ENCODE data around the gene RPTOR.
"Not testable (repeated sequence)": the region's sequence is repeated elsewhere in the genome, so short reads cannot be mapped to it uniquely, and the experiment has no call there.

Gene RPTOR

GRCh38 chr17:80574496-80574895 lies 29.9 kb downstream of the RPTOR start:
- in situ Hi-C loops (cut with MboI; ENCODE audit: low sequenced_read_pairs, unreplicated experiment): loop anchor here (10.0 kb wide), 1 partner anchor 400 kb away; no protein-coding TSS in a partner anchor
- no peak for TF ChIP-seq CTCF (IDR thresholded peaks at IDR 0.05; ENCODE audit: borderline replicate concordance, control extremely low read depth, extremely low read depth, insufficient read depth, missing control alignments)
- DNase-seq (ENCODE audit: low spot score): no peak

GRCh38 chr17:80575057-80575875 lies 30.6 kb downstream of the RPTOR start:
- in situ Hi-C loops (cut with MboI; ENCODE audit: low sequenced_read_pairs, unreplicated experiment): loop anchor here (10.0 kb wide), 1 partner anchor 400 kb away; no protein-coding TSS in a partner anchor
- peak; percentile 100 for TF ChIP-seq CTCF (IDR thresholded peaks at IDR 0.05; ENCODE audit: borderline replicate concordance, control extremely low read depth, extremely low read depth, insufficient read depth, missing control alignments)
- peak; percentile 93 for DNase-seq (ENCODE audit: low spot score)

GRCh38 chr17:80577876-80578570 lies 33.4 kb downstream of the RPTOR start:
- in situ Hi-C loops (cut with MboI; ENCODE audit: low sequenced_read_pairs, unreplicated experiment): loop anchor here (10.0 kb wide), 1 partner anchor 397 kb away; no protein-coding TSS in a partner anchor
- DNase-seq (ENCODE audit: low spot score): no peak
- TF ChIP-seq CTCF (IDR thresholded peaks at IDR 0.05; ENCODE audit: borderline replicate concordance, control extremely low read depth, extremely low read depth, insufficient read depth, missing control alignments): no peak

- in situ Hi-C loops (cut with MboI; ENCODE audit: low sequenced_read_pairs, unreplicated experiment): loop anchor here (10.0 kb wide), 1 partner anchor 396 kb away; no protein-coding TSS in a partner anchor
- DNase-seq (ENCODE audit: low spot score): not testable (repeated sequence)
Observed at GRCh38 chr17:80578668-80579388, 34.2 kb downstream of the RPTOR start.

- DNase-seq (ENCODE audit: low spot score): no peak
- in situ Hi-C loops (cut with MboI; ENCODE audit: low sequenced_read_pairs, unreplicated experiment): no loop called here
- TF ChIP-seq CTCF (IDR thresholded peaks at IDR 0.05; ENCODE audit: borderline replicate concordance, control extremely low read depth, extremely low read depth, insufficient read depth, missing control alignments): no peak
Observed at GRCh38 chr17:80582165-80582564, 37.5 kb downstream of the RPTOR start.

GRCh38 chr17:80584176-80584905 lies 39.7 kb downstream of the RPTOR start:
- in situ Hi-C loops (cut with MboI; ENCODE audit: low sequenced_read_pairs, unreplicated experiment): no loop called here
- TF ChIP-seq CTCF (IDR thresholded peaks at IDR 0.05; ENCODE audit: borderline replicate concordance, control extremely low read depth, extremely low read depth, insufficient read depth, missing control alignments): no peak
- DNase-seq (ENCODE audit: low spot score): no peak

Measured in GM13976 (cell line).